Calu3 (cell line): ENCODE results near the gene ACSBG1. TPM values are rescaled to one million over a fixed set of nuclear protein-coding genes. Genes with fewer than 3 reads are reported as not detected.

ENCODE experiments used
- BruUV-seq: library from RNA; stranded (reverse); fragments of 400-500 nt; replicated peaks from 2 replicates; lab custom pipeline; 2021; lab: Mats Ljungman, UMichigan
- CTCF ChIA-PET: fragments of 300-600 bp; sonication (Branson Sonifier 250); formaldehyde crosslinking; loops from one replicate; lab custom pipeline; 2022; ENCODE audit warnings: antibody characterized with exemption; lab: Charles Lee
- DNase-seq: peaks from one replicate; pipeline ENCODE4 v3.0.0; 2022
- H3K27ac Mint-ChIP-seq: one replicate; pipeline ENCODE4 v1.8.0; 2022; ENCODE audit warnings: mixed read lengths; ENCODE audit not compliant: unreplicated experiment
- H3K27me3 Mint-ChIP-seq: one replicate; pipeline ENCODE4 v1.8.0; 2022; ENCODE audit warnings: mixed read lengths; ENCODE audit not compliant: unreplicated experiment
- H3K36me3 Mint-ChIP-seq: one replicate; pipeline ENCODE4 v1.8.0; 2022; ENCODE audit warnings: mild to moderate bottlenecking, moderate library complexity, mixed read lengths; ENCODE audit not compliant: insufficient read depth, unreplicated experiment
- H3K4me1 Mint-ChIP-seq: one replicate; pipeline ENCODE4 v1.8.0; 2022; ENCODE audit warnings: mild to moderate bottlenecking, low read depth, mixed read lengths; ENCODE audit not compliant: unreplicated experiment
- H3K4me3 Mint-ChIP-seq: one replicate; pipeline ENCODE4 v1.8.0; 2022; ENCODE audit warnings: mild to moderate bottlenecking, low read depth, moderate library complexity, mixed read lengths; ENCODE audit not compliant: unreplicated experiment
- H3K9me3 Mint-ChIP-seq: one replicate; pipeline ENCODE4 v1.8.0; 2022; ENCODE audit warnings: low read depth, mixed read lengths; ENCODE audit not compliant: unreplicated experiment
- CTCF ChIP-seq: fragments of 200-600 bp; IDR thresholded peaks from one replicate; pipeline ENCODE4 v1.8.0; 2022; ENCODE audit warnings: antibody characterized with exemption; ENCODE audit not compliant: unreplicated experiment
- intact Hi-C: fragments of 100-400 bp; cut with micrococcal nuclease; formaldehyde crosslinking; loops from one replicate; pipeline ENCODE4 v1.10.0; 2022; ENCODE audit not compliant: unreplicated experiment
- total RNA-seq: library from RNA; stranded (reverse); gene quantifications from 2 replicates; pipeline ENCODE4 v1.2.3, GENCODE V29; 2022

Gene ACSBG1
- total RNA-seq, 1 experiment from 2014 or later, result 0.45 TPM

GRCh38 chr15:78263907-78264303, 29.5 kb upstream of the ACSBG1 start:
- BruUV-seq, result no TSS peak
- Mint-ChIP-seq H3K4me1 (peaks cover 38% of the 10 kb centered on the region), H3K27ac (no peak overlapping the region), H3K9me3 (no peaks in the 10 kb centered on the region), H3K4me3 (peak overlapping the region; percentile 72), H3K27me3 (no peaks in the 10 kb centered on the region), H3K36me3 (peaks cover 31% of the 10 kb centered on the region)
- TF ChIP-seq CTCF, result no peak
- CTCF ChIA-PET, result no interaction called here
- intact Hi-C loops, result no loop called here
- peak; percentile 27 for DNase-seq

GRCh38 chr15:78263351-78263781, 29.0 kb upstream of the ACSBG1 start:
- DNase-seq, result no peak
- H3K9me3 Mint-ChIP-seq, result no peaks in the 10 kb centered on the region
- BruUV-seq, result no TSS peak
- peak overlapping the region; percentile 72 for H3K4me3 Mint-ChIP-seq
- H3K36me3 Mint-ChIP-seq, result peaks cover 30% of the 10 kb centered on the region
- intact Hi-C loops, result no loop called here
- TF ChIP-seq CTCF, result no peak
- peaks cover 42% of the 10 kb centered on the region for H3K4me1 Mint-ChIP-seq
- no peak overlapping the region for H3K27ac Mint-ChIP-seq
- CTCF ChIA-PET, result no interaction called here
- no peaks in the 10 kb centered on the region for H3K27me3 Mint-ChIP-seq

- H3K36me3 Mint-ChIP-seq, result peaks cover 30% of the 10 kb centered on the region
- no TSS peak for BruUV-seq
- no peak for DNase-seq
- CTCF ChIA-PET, result no interaction called here
- H3K27ac Mint-ChIP-seq, result no peak overlapping the region
- no peak overlapping the region for H3K4me3 Mint-ChIP-seq
- H3K9me3 Mint-ChIP-seq, result no peaks in the 10 kb centered on the region
- H3K27me3 Mint-ChIP-seq, result no peaks in the 10 kb centered on the region
- H3K4me1 Mint-ChIP-seq, result peaks cover 31% of the 10 kb centered on the region
- intact Hi-C loops, result no loop called here
- no peak for TF ChIP-seq CTCF
Observed at GRCh38 chr15:78261062-78261461, 26.7 kb upstream of the ACSBG1 start.

- Mint-ChIP-seq H3K36me3 (peaks cover 25% of the 10 kb centered on the region), H3K4me3 (no peak overlapping the region), H3K4me1 (peaks cover 25% of the 10 kb centered on the region), H3K27ac (no peak overlapping the region), H3K27me3 (no peaks in the 10 kb centered on the region), H3K9me3 (no peaks in the 10 kb centered on the region)
- DNase-seq, result no peak
- no TSS peak for BruUV-seq
- CTCF ChIA-PET, result interaction anchor here (0.6 kb wide), 1 partner anchor 376 kb away, joined by 3 read pairs; no protein-coding TSS in a partner anchor
- TF ChIP-seq CTCF, result no peak
- intact Hi-C loops, result no loop called here
Observed at GRCh38 chr15:78260489-78260888, 26.1 kb upstream of the ACSBG1 start.
